ENCODE data around the gene IL12RB2.

Gene IL12RB2

GRCh38 chr1:67335411-67335810, 27.7 kb downstream of the IL12RB2 start:
- H2AFZ ChIP-seq (ENCODE audit: low read length), result no peak overlapping the region
- peaks cover 9% of the 10 kb centered on the region; the same call in 1 of the 2 replicates for H3F3A ChIP-seq (ENCODE audit: insufficient read depth, low read length)
- H3K27me3 ChIP-seq (replicated peaks; ENCODE audit: insufficient read depth, low read length), result no peaks in the 10 kb centered on the region
- H3K79me2 ChIP-seq (ENCODE audit: low read length), result no peaks in the 10 kb centered on the region
- H3K4me1 ChIP-seq (ENCODE audit: low read length), result peaks cover 15% of the 10 kb centered on the region
- no peaks in the 10 kb centered on the region for H3K9me2 ChIP-seq (replicated peaks; ENCODE audit: insufficient read depth, low read length)
- no peak overlapping the region for H3K27ac ChIP-seq (ENCODE audit: low read length)
- H3K4me3 ChIP-seq (ENCODE audit: low read length), result no peak overlapping the region
- no peak for TF ChIP-seq CTCF (IDR thresholded peaks at IDR 0.05; ENCODE audit: low read length)
- TF ChIP-seq EZH2 (optimal IDR thresholded peaks at IDR 0.05; ENCODE audit: low read depth, low read length), result no peak
- no peak for TF ChIP-seq EZH2phosphoT487 (IDR thresholded peaks at IDR 0.05; ENCODE audit: low read length)
- H4K20me1 ChIP-seq (ENCODE audit: insufficient read depth, low read length), result no peaks in the 10 kb centered on the region
- H3K4me2 ChIP-seq (ENCODE audit: low read depth, low read length), result no peak overlapping the region
- H3K9ac ChIP-seq (ENCODE audit: low read length), result no peak overlapping the region
- no peaks in the 10 kb centered on the region for H3K36me3 ChIP-seq (replicated peaks; ENCODE audit: insufficient read depth, low read length)
- no peaks in the 10 kb centered on the region for H3K9me3 ChIP-seq (replicated peaks; ENCODE audit: insufficient read depth, low read length)
- no peak for DNase-seq

GRCh38 chr1:67336157-67336556, 28.5 kb downstream of the IL12RB2 start:
- no peaks in the 10 kb centered on the region for H3K79me2 ChIP-seq (ENCODE audit: low read length)
- H3K27ac ChIP-seq (ENCODE audit: low read length), result no peak overlapping the region
- DNase-seq, result no peak
- no peaks in the 10 kb centered on the region for H3K27me3 ChIP-seq (replicated peaks; ENCODE audit: insufficient read depth, low read length)
- TF ChIP-seq EZH2phosphoT487 (IDR thresholded peaks at IDR 0.05; ENCODE audit: low read length), result no peak
- no peak for TF ChIP-seq EZH2 (optimal IDR thresholded peaks at IDR 0.05; ENCODE audit: low read depth, low read length)
- TF ChIP-seq CTCF (IDR thresholded peaks at IDR 0.05; ENCODE audit: low read length), result no peak
- H3K9ac ChIP-seq (ENCODE audit: low read length), result no peak overlapping the region
- H3K9me2 ChIP-seq (replicated peaks; ENCODE audit: insufficient read depth, low read length), result no peaks in the 10 kb centered on the region
- no peaks in the 10 kb centered on the region for H3K9me3 ChIP-seq (replicated peaks; ENCODE audit: insufficient read depth, low read length)
- H3K4me1 ChIP-seq (ENCODE audit: low read length), result peaks cover 17% of the 10 kb centered on the region
- H3F3A ChIP-seq (ENCODE audit: insufficient read depth, low read length), result peaks cover 9% of the 10 kb centered on the region; the same call in 1 of the 2 replicates
- no peak overlapping the region for H3K4me3 ChIP-seq (ENCODE audit: low read length)
- H3K36me3 ChIP-seq (replicated peaks; ENCODE audit: insufficient read depth, low read length), result no peaks in the 10 kb centered on the region
- H3K4me2 ChIP-seq (ENCODE audit: low read depth, low read length), result no peak overlapping the region
- no peak overlapping the region for H2AFZ ChIP-seq (ENCODE audit: low read length)
- no peaks in the 10 kb centered on the region for H4K20me1 ChIP-seq (ENCODE audit: insufficient read depth, low read length)

GRCh38 chr1:67336783-67337182, 29.1 kb downstream of the IL12RB2 start:
- peaks cover 9% of the 10 kb centered on the region; the same call in 1 of the 2 replicates for H3F3A ChIP-seq (ENCODE audit: insufficient read depth, low read length)
- no peaks in the 10 kb centered on the region for H4K20me1 ChIP-seq (ENCODE audit: insufficient read depth, low read length)
- H3K9me2 ChIP-seq (replicated peaks; ENCODE audit: insufficient read depth, low read length), result no peaks in the 10 kb centered on the region
- H2AFZ ChIP-seq (ENCODE audit: low read length), result no peak overlapping the region
- no peaks in the 10 kb centered on the region for H3K9me3 ChIP-seq (replicated peaks; ENCODE audit: insufficient read depth, low read length)
- no peaks in the 10 kb centered on the region for H3K36me3 ChIP-seq (replicated peaks; ENCODE audit: insufficient read depth, low read length)
- no peak for DNase-seq
- no peak overlapping the region for H3K4me3 ChIP-seq (ENCODE audit: low read length)
- peaks cover 18% of the 10 kb centered on the region for H3K4me1 ChIP-seq (ENCODE audit: low read length)
- no peak overlapping the region for H3K4me2 ChIP-seq (ENCODE audit: low read depth, low read length)
- H3K79me2 ChIP-seq (ENCODE audit: low read length), result no peaks in the 10 kb centered on the region
- no peak for TF ChIP-seq EZH2 (optimal IDR thresholded peaks at IDR 0.05; ENCODE audit: low read depth, low read length)
- TF ChIP-seq CTCF (IDR thresholded peaks at IDR 0.05; ENCODE audit: low read length), result no peak
- no peak for TF ChIP-seq EZH2phosphoT487 (IDR thresholded peaks at IDR 0.05; ENCODE audit: low read length)
- H3K27me3 ChIP-seq (replicated peaks; ENCODE audit: insufficient read depth, low read length), result no peaks in the 10 kb centered on the region
- no peak overlapping the region for H3K9ac ChIP-seq (ENCODE audit: low read length)
- no peak overlapping the region for H3K27ac ChIP-seq (ENCODE audit: low read length)

All from MM.1S (cell line).